Stomach (tissue), 9 donors: ENCODE data around the gene NUAK1. TPM values are rescaled to one million over a fixed set of nuclear protein-coding genes. Genes with fewer than 3 reads are reported as not detected.

Experiments used
- DNase-seq, 2 donors: peaks; one replicate each; pipeline versions ENCODE4 v3.0.0 to v3.0.0-alpha.2; 2013 to 2019
- H3K27ac ChIP-seq, 5 donors: fragments of 200-600 bp in 4 of 5; sonication (generic) in 4 of 5; one replicate each; pipeline ENCODE4 v1.5.1; 2013 to 2019; ENCODE audit warnings: mild to moderate bottlenecking in 1 of 5, moderate library complexity in 1 of 5
- H3K27me3 ChIP-seq, 3 donors: fragments of 200-600 bp; sonication (generic); one replicate each; pipeline ENCODE4 v1.5.1; 2017 to 2019; ENCODE audit warnings: mixed run types in 1 of 3
- H3K36me3 ChIP-seq, 4 donors: fragments of 200-600 bp; sonication (generic); 1 replicate in 3 of 4; 2 replicates in 1 of 4; pipeline ENCODE4 v1.5.1; 2016 to 2019
- H3K4me1 ChIP-seq, 4 donors: fragments of 200-600 bp; sonication (generic); one replicate each; pipeline ENCODE4 v1.5.1; 2016 to 2019
- H3K4me3 ChIP-seq, 4 donors: fragments of 200-600 bp; sonication (generic) in 3 of 4; one replicate each; pipeline ENCODE4 v1.5.1; 2016 to 2019; ENCODE audit warnings: mild to moderate bottlenecking in 1 of 4
- H3K9me3 ChIP-seq, 4 donors: fragments of 200-600 bp; sonication (generic); one replicate each; pipeline ENCODE4 v1.5.1; 2016 to 2019
- EP300 ChIP-seq: sonication (generic); formaldehyde crosslinking; IDR thresholded peaks from one replicate; pipeline ENCODE4 v1.6.1; 2017; ENCODE audit warnings: antibody characterized with exemption
- POLR2A ChIP-seq, 4 donors: fragments of 450-650 bp; IDR thresholded peaks; one replicate each; pipeline ENCODE4 v1.6.1; 2016; ENCODE audit warnings: antibody characterized with exemption in 4 of 4, control low read depth in 2 of 4, mild to moderate bottlenecking in 1 of 4, moderate library complexity in 1 of 4
- POLR2AphosphoS5 ChIP-seq, 3 donors: sonication (generic); formaldehyde crosslinking; IDR thresholded peaks; one replicate each; pipeline ENCODE4 v1.6.1; 2016; ENCODE audit warnings: antibody characterized with exemption in 3 of 3
- WGBS, 5 donors: extraction: QIAGEN DNeasy Blood & Tissue Kit in 3 of 5; methylation state at CpG; one replicate each; pipeline versions ENCODE4 v1.1.5 to v1.1.7; 2013 to 2018; 5-methylcytosine and 5-hydroxymethylcytosine counted together
- intact Hi-C: fragments of 100-400 bp; cut with DNase I; formaldehyde crosslinking; loops from one replicate; pipeline ENCODE4 v1.15.1; 2023; ENCODE audit warnings: low total_unique reads
- polyA plus RNA-seq, 3 donors: library from polyadenylated mRNA; stranded (reverse); fragments of 200-250 nt; gene quantifications; one replicate each; pipeline ENCODE4 v1.2.3, GENCODE V29; 2013
- total RNA-seq, 5 donors: library from RNA; depleted of rRNA; stranded (reverse); fragments of >200 nt; gene quantifications; one replicate each; pipeline versions ENCODE4 v1.1.0 to v1.2.3, GENCODE V29; 2014 to 2016
- TF ChIP-seq, protein P1 (sequence below), 7 experiments: fragments of 450-650 bp in 4 of 7; fragments of 200-600 bp in 3 of 7; sonication (generic) in 3 of 7; IDR thresholded peaks; one replicate each; pipeline ENCODE4 v1.5.1; 2016 to 2019; ENCODE audit warnings: antibody characterized with exemption in 7 of 7, control low read depth in 2 of 7, mild to moderate bottlenecking in 1 of 7
- donor health status: healthy with polysubstance abuse.
- donor health status: Bipolar disorder and iron deficiency.
- donor health status: healthy.

Gene NUAK1
- total and polyA plus RNA-seq, 8 donors = 0.58 to 79.0 (median 4.3) TPM

- Histone ChIP-seq H3K36me3 (peaks cover 10 to 21% (median 14%) of the 10 kb centered on the region in 4 donors), H3K27ac (no peak overlapping the region), H3K4me3 (no peak overlapping the region), H3K9me3 (no peaks in the 10 kb centered on the region), H3K27me3 (no peaks in the 10 kb centered on the region), H3K4me1 (no peaks in the 10 kb centered on the region)
- intact Hi-C loops = no loop called here
- no peak for TF ChIP-seq POLR2AphosphoS5 (IDR thresholded peaks at IDR 0.05)
- no peak for TF ChIP-seq POLR2A (IDR thresholded peaks at IDR 0.05)
- TF ChIP-seq, protein P1, sequence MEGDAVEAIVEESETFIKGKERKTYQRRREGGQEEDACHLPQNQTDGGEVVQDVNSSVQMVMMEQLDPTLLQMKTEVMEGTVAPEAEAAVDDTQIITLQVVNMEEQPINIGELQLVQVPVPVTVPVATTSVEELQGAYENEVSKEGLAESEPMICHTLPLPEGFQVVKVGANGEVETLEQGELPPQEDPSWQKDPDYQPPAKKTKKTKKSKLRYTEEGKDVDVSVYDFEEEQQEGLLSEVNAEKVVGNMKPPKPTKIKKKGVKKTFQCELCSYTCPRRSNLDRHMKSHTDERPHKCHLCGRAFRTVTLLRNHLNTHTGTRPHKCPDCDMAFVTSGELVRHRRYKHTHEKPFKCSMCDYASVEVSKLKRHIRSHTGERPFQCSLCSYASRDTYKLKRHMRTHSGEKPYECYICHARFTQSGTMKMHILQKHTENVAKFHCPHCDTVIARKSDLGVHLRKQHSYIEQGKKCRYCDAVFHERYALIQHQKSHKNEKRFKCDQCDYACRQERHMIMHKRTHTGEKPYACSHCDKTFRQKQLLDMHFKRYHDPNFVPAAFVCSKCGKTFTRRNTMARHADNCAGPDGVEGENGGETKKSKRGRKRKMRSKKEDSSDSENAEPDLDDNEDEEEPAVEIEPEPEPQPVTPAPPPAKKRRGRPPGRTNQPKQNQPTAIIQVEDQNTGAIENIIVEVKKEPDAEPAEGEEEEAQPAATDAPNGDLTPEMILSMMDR (IDR thresholded peaks at IDR 0.05) = no peak
- no peak for TF ChIP-seq EP300
- WGBS, 5 donors = 66 to 76% (median 74%) methylated on average over 5 of the region's 5 CpGs
- no peak for DNase-seq
Observed at GRCh38 chr12:106062693-106063092, 76.1 kb downstream of the NUAK1 start.

DNA sequence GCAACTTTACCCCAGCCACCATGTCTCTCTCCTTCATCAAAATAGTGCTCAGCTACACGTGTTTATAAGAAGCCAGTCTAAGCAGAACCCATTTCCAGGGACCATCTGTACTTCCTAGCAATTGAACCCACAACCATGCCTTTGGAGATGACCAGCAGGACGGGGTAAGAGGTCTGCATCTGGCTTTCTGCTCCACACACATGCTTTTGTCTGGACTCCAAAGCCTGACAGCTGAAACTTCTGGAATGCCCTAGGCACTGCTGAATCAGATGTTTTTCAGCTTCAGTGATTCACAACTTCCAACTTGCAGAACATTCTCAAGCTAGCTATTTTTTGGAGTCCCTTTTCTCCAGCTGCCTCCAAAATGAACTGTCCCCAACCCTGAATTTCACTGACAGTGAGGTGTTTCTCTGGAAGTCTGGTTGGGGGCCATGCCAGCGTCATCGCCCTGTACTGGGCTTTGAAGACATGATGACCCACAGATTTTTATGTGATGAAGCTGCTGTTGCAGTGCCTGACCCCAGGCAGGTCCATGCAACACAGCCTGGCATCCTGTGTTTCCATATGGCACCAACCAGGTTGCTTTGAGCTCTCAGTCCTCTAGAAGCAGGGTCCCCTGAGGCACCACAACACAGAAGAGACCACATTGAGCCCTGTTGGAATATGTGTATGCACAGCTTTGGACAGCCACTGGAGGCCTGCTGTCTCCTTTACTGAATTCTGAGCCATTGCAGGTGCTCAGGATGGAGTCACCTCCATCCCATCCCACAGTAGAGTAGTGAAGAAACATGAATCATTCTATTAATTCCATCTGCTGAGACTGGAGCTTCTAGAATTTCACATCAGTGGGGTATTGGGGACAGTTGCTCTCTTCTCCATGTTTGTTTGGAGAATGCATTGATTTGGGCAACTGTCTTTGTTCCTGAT lies 80.2 kb downstream of the NUAK1 start:
- no peak overlapping the region for H3K4me3 ChIP-seq
- no peaks in the 10 kb centered on the region for H3K36me3 ChIP-seq
- no peaks in the 10 kb centered on the region for H3K4me1 ChIP-seq
- TF ChIP-seq, protein P1 (IDR thresholded peaks at IDR 0.05) = no peak
- TF ChIP-seq POLR2AphosphoS5 (IDR thresholded peaks at IDR 0.05) (no peak), POLR2A (IDR thresholded peaks at IDR 0.05) (no peak), EP300 (no peak)
- no peaks in the 10 kb centered on the region for H3K27me3 ChIP-seq
- no peak overlapping the region for H3K27ac ChIP-seq
- 57 to 77% (median 71%) methylated on average over 4 of the region's 4 CpGs for WGBS, 5 donors
- DNase-seq = no peak
- peaks cover 0 to 8% (median 6%) of the 10 kb centered on the region in 4 donors for H3K9me3 ChIP-seq
- intact Hi-C loops = no loop called here

- H3K4me3 ChIP-seq = no peak overlapping the region
- no peaks in the 10 kb centered on the region for H3K4me1 ChIP-seq
- TF ChIP-seq POLR2A (IDR thresholded peaks at IDR 0.05) = no peak
- TF ChIP-seq, protein P1 (IDR thresholded peaks at IDR 0.05) = no peak
- TF ChIP-seq EP300 = no peak
- TF ChIP-seq POLR2AphosphoS5 (IDR thresholded peaks at IDR 0.05) = no peak
- H3K27me3 ChIP-seq = peaks cover 0 to 3% (median 0%) of the 10 kb centered on the region in 3 donors
- intact Hi-C loops = no loop called here
- H3K36me3 ChIP-seq = no peaks in the 10 kb centered on the region
- peaks cover 0 to 8% (median 6%) of the 10 kb centered on the region in 4 donors for H3K9me3 ChIP-seq
- DNase-seq = no peak
- H3K27ac ChIP-seq = no peak overlapping the region
Observed at GRCh38 chr12:106054049-106054448, 84.7 kb downstream of the NUAK1 start.

DNA sequence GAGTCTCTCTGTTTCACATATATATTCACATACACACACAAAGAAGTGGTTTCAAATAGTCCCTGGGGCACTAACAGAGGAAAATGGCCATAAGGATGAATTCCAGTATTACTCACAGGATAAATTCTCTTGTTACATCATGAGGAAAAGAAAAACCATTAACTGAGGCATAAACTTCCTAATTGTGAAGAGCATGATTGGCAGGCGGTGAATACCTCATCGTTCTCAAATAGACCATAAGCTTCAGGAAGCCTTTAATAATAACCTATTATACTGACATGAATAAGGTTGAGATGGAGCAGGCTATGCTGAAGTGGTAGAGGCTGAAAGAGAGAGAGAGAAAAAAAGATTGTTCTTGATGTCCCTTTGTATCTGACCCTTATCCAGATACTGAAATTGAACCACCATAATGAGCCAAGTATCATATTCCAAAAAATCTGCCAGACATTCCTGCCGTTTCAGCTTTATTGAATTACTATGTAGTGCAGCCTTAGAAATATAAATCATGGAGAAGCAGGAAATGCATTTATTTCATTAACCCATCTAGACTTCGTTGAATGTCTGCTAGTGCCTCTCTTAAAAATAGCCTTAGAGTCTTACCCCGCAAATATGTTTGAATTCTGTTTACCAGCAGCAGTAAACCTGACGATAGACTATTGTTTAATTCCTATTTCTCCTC lies 86.8 kb downstream of the NUAK1 start:
- Histone ChIP-seq H3K27ac (no peak overlapping the region), H3K36me3 (no peaks in the 10 kb centered on the region), H3K4me3 (no peak overlapping the region), H3K9me3 (peaks cover 0 to 8% (median 6%) of the 10 kb centered on the region in 4 donors), H3K27me3 (peaks cover 0 to 3% (median 0%) of the 10 kb centered on the region in 3 donors), H3K4me1 (no peaks in the 10 kb centered on the region)
- DNase-seq = no peak
- TF ChIP-seq, protein P1 (IDR thresholded peaks at IDR 0.05) = no peak
- TF ChIP-seq POLR2AphosphoS5 (IDR thresholded peaks at IDR 0.05) (no peak), EP300 (no peak), POLR2A (IDR thresholded peaks at IDR 0.05) (no peak)
- WGBS, 5 donors = 65 to 80% (median 79%) methylated on average over 6 of the region's 6 CpGs
- intact Hi-C loops = no loop called here
